Epidermal melanocyte (primary cell): ENCODE data around the gene PCNX3.
A peak's percentile ranks its signal among the peaks of the same experiment; 100 is the strongest.

Source experiments
- DNase-seq: peaks from one replicate; pipeline ENCODE4 v3.0.0; 2011; ENCODE audit warnings: low spot score; ENCODE audit not compliant: insufficient read length

Gene PCNX3

DNA sequence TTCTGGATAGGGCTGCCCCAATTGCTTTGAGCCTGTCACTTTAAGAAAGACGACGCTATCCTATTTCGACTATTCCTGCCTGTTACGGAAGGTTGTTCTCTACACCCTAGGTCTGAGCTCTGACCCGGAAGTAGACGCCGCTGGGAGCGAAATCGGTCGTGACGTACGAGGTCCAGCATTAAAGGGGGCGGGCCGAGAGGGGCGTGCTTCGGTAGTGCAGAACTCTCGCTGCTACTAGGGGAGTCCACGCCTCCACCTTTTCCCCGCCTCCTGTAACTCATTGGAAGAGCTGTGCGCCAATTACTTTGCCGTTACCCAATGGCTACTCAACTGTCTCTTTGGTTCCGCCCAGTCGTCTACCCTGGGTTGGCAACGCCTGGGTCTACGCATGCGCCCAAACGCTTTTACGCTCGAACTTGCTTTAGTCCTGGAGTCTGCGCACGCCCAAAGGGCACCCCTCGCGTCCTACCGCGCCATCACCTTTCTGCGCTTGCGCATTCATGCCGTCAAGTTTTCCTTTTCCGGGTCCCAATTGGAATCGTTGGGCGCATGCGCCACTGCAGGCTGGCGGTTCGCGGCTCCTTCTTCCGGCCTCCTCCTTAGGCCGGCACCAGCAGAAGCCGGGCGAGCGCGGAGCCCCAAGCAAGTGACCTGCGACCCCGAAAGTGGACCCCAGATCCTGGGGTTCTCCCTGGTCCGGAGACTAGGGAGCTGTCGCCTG is at the start of gene PCNX3:
Gene PCNX3 (plus strand): TSS at position 548 of the 721 bp plus-strand sequence. CDS start 536 bp downstream, outside the sequence.
- peak; percentile 100 for DNase-seq

DNA sequence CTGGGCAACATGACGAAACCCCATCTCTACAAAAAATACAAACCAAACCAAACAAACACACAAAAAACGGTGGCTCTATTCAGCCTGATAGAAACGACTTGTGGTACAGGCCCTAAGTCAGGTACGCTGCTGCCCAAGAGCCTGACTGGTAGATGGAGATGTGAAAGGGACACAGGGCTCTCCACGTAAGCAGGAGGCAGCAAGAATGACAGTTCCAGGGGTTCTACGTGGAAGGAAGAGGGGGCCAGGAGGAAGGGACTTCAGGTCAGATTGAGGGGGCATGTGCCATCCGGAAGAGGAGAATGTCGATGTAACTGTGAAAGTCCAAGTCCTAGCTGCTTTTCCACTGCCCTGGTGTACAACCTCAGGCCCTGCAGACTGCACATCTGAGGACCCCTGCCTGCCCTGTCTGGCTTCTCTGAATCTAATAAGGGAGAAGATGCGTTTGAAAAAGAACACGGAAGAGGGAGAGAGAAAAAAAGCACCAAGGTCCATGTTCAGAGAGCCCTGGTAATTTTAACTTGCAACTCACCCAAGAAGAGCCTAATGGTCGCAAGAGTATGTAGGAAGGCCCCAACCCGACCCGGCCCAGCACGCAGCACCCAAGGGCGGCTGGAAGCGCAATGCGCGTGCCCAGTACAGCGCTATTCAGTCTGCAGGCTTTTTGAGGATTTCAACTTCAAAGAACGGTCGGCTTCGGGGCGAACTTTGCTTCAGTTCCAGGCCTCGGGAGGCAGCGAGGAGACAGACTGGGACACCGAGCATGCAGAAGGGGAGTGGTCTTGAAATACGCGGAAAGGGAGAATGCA is 46.2 kb upstream of the PCNX3 start:
- DNase-seq, result no peak

DNA sequence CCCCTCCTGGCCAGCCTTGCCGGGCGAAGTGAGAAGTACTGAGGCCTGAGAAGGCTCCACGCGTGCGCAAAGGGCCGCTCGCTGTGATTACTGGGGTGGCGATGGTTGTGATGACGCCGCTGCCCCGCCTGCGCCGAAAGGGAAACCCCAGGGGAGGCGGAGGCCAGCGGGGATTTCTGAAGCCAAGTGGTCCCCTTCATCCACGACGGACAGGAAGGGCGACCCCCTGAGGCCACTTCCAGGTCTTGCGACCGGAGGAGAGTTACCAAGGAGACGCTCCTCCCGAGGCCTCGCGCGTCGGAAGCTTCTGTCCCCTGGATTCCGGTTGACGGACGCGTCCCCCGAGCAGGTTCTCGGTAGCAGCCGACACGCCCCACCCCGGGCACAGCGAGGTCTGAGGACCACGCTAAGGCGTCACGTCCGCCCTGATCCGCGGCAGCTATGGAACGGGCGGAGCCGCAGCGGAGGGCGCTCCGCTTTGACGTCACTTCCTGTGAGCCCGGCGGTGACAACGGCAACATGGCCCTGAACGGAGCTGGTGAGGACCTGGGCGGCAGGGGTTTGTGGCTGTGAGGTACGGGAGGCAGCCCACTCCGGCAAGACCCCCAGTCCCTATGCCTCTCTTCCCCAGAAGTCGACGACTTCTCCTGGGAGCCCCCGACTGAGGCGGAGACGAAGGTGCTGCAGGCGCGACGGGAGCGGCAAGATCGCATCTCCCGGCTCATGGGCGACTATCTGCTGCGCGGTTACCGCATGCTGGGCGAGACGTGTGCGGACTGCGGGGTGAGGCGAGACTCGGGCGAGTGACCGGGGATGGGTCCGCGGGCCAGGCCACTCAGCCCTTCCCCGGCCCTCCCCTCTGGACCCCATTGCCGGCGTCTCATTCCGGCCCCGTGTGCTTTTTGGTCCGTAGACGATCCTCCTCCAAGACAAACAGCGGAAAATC is 45.3 kb upstream of the PCNX3 start, which contains the start of gene ZNRD2:
Gene ZNRD2 (plus strand): TSS at position 505 of the 946 bp plus-strand sequence. CDS start 15 bp downstream, at position 520.
- peak; percentile 98 for DNase-seq

DNA sequence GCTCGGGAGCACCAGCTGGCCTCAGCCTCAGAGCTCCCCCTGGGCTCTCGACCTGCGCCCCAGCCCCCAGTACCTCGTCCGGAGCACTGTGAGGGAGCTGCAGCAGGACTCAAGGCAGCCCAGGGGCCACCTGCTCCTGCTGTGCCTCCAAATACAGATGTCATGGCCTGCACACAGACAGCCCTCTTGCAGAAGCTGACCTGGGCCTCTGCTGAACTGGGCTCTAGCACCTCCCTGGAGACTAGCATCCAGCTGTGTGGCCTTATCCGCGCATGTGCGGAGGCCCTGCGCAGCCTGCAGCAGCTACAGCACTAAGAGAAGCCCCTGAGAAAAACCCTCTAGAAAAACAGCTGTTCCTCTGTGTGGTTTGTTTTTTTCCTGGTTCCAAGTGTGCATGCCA is 44.2 kb upstream of the PCNX3 start:
- DNase-seq, result no peak

DNA sequence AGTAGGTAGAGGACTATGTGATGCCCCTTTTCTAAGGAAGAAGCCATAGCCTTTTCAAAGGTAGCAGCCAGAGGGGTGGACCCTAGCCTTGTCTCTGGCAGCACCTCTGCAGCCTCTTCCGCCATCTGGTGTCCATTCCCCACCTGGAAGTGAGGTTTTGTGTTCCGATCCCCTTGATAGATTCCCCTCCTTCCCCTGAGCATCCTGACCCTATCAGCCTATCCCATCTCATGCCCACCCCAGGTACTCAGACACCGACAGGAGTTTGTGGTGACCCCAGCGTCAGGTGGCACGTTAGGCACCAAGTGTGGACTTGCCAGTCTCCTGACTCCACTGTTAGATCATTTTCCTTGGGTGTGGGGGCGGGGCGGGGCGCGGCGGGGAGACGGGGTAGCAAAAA is 43.6 kb upstream of the PCNX3 start:
- no peak for DNase-seq

DNA sequence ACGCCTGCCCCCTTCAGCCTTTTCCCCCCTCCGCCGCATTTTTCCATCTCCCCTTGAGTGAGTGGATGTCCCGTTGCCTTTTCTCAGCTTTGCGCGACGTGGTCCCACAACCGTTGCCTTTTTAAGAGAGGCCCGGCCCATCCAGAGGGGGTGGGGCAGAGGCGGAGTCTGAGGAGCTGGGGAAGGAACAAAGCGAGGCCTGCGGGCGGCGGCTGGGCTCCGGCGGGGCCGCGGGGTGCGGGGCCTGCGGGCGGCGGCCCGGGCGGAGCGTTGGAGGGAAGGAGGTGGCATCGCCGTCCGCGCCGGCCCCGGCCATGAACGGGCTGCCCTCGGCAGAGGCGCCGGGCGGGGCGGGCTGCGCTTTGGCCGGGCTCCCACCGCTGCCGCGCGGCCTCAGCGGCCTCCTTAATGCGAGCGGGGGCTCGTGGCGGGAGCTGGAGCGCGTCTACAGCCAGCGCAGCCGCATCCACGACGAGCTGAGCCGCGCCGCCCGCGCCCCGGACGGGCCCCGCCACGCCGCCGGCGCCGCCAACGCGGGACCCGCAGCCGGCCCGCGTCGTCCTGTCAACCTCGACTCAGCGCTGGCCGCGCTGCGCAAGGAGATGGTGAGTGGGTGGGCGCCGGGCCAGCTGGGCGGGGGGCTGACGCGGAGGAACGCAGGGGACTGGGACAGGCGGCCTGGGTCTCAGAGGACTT is 43.1 kb upstream of the PCNX3 start, which contains the start of gene FAM89B:
Gene FAM89B (plus strand): TSS at position 183 of the 696 bp plus-strand sequence. CDS start 132 bp downstream, at position 315.
- DNase-seq, result peak; percentile 95

DNA sequence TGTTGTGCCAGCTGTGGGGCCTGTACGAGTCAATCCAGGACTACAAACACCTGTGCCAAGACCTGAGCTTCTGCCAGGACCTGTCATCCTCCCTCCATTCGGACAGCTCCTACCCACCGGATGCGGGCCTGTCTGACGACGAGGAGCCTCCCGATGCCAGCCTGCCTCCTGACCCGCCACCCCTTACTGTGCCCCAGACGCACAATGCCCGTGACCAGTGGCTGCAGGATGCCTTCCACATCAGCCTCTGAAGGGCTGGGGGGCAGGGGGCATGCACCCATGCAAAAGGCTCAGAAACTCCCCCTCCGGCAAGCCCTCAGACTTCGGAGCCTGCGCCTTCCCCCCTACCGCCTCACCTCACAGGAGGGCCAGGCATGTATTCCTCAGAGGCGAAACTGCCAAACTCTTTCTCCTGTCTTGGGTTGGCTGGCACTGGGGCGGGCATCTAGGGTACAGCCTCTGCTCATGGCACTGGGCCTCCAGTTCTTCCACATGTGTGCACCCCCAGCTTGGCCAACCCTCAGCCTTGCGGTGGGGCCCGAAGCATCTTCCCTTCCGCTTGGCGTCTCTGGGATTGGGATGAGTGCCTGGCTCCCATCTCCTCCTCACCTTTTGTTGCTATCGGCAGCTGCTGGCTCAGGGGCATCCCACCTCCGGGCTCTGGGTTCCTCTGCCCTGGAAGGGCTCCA is 42.0 kb upstream of the PCNX3 start:
- DNase-seq, result no peak

DNA sequence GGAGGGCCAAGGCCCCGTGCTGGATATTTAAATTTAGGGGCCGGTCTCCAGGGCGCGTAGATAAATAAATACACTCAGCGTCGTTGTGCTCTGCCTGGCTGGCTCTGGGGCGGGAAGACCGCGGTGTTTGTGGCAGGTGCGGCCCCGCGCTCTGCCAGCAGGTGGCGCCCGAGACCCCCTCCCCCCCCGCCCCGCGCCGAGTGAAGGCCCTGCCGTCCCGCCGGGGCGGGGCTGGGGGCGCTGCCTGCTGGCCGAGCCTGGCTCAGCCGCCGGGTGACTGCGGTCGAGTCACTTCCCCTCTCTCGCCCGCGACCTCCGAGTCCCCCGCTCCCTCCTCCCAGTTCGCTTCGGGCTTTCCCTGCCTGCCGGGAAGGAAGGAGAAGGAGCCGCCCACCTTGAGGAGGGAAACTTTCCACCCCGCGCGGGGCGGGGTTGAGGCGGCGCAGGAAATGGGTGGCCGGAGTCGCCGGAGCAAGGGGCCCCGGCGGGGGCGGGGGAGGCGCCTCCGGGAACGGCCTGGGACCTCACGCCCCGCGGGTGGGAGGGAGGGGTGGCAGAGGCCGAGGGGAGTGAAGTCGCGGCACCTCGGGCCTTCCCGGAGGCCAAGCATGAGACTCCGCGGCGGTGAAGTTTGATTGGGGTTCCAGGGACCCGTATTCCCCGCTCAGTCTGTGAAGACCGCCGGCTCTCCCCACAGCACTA is 41.3 kb upstream of the PCNX3 start:
- DNase-seq, result peak; percentile 97

DNA sequence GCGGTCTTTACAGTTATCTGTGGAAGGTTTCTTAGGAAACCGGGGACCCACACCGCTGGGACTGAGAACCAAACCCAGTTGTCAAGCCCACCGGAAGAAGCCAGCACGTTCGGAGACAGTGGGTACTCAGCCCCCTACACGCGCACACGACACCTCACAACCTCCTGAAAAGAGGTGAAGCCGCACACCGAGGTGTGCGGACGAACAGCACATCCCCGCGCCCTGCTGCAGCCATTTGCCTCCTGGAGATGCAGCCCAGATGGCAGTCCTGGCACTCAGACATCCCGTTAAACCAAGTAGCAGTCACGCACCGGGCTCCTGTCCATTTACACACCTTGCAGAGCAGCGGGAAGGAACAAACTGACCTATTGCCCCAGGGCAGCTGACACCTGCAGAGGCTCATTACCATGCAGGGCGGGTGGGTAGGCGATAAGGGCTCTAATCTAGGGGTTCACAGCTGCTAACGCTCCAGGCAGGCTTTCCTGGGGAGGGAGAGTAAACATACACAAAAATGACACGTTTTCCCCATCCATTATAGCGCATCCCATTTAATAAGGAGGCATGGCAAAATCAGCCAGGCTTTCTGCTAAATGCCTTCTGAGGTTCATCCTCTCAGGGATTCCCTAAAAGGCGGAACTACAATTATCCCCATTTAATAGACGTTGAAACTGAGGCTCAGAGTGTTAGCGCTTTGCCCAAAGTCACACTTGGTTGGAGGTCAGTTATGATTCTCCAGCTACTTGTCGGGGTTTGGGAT is 40.6 kb upstream of the PCNX3 start:
- no peak for DNase-seq

DNA sequence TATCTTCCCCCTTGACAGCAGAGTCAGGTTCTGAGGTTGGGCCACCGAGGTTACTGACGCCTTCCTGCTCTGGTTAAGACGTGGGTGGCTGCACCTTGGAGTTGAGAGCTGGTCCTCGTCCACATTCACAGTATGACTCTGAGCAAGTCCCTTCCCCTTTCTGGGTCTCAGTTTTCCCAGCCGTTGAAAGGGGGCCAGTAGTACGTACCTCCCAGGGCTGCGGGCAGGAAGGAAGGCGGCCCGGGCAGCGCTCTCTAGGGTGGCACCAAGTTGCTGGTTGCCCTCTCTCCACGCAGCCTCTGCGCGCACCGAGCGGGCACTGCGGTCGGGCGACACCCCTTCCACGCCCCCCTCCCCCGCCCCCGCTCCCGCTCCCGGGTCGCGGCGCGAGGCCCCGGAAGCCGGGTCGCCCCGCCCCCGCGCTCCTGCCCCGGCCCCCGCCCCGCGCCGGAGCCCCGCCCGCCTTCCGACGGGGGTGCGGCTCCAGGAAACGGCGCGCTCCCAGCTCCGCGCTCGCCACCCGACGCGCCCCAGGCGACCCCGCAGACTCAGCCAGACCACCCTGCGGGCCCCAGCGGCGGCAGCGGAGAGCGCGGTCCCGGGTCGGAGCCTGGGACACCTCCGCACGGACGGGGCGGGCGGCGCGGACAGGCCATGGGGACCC is 39.9 kb upstream of the PCNX3 start, which contains the start of gene EHBP1L1:
Gene EHBP1L1 (plus strand): TSS at position 486 of the 664 bp plus-strand sequence. CDS start 250 bp downstream, outside the sequence.
- peak; percentile 90 for DNase-seq

DNA sequence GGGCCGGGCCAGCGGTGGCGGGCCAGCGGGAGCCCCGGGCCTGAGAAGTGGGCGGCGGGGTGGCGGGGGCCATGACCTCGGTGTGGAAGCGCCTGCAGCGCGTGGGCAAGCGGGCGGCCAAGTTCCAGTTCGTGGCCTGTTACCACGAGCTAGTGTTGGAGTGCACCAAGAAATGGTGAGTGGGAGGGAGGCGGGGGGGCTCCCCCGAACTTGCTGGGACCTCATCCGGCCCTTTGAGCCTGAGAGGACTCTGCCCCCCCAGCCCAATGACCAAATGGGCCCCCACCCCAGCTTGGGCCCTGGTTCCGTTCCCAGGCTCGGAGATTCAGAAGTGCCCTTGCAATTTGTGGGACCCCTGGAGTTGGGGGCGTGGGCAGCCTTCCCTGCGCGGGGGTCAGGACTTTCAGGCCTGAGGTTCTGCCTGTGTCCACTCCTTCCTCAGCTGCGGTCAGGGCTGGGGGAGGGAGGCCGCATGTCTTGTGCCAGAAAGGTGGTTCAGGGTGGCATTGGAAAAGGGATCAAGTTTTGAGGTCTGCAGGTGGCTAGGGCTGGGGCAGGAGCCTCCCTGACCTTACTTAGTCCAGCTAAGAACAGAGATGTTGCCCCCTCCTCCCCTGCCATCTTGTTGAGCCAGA is 39.2 kb upstream of the PCNX3 start:
- no peak for DNase-seq

DNA sequence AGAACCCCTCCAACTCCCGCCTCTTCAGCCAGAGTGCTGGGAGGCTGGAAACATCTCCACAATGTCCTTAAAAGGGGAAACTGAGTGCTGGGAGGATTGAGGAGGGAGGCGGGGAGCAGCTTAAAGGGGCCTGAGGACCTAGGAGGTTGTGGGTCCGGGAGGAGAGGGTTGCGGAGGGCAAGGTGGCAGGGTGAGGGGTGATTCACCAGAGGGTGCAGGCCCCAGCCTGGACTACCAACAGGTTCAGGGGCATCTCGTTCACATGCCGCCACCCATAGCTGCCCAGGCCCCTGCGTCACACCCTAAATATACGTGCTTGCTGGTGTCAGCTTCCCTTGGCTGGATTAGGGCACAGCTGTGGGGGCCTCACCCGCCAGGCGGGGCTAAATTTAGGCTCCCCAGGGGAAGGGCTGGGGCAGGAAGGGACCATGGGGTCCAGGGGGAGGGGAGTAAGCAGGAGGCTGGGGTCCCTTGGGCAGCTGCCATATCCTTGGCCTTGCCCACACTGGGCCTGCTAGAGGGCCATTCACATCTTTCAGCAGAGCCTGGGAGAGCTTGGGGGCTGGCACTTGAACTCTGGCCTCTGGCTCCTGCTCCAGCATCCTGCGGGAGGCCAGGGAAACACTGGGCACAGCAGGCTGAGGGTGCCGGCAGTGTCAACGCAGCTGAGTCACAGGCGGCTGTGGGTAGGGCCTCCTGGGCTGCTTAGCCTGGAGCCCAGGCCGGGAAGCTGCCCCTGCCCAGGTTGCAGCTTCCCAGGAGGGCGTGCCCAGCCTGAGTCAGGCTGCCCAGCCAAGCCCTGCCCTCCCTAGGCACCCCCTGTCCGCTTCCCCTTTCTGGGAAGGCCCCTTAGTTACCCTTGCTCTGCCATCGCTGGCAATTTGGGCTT is 38.5 kb upstream of the PCNX3 start:
- DNase-seq, result peak; percentile 70

DNA sequence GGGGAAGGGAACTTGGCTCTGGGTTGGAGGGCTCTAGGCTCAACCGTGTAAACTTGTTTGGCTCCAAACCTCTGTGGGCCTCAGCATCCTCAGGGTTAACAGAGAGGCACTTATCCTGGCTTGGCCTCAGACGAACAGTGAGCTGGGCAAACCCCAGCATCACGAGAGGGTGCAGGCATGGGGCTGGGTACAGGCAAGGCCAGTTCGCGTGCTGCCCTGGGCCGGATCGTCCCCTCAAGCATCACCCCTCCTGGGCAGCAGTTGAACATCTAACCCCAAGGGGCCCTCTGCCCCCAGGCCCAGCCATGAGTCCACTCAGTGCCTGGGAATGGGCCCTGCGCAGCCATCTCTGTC is 37.8 kb upstream of the PCNX3 start:
- DNase-seq, result no peak

DNA sequence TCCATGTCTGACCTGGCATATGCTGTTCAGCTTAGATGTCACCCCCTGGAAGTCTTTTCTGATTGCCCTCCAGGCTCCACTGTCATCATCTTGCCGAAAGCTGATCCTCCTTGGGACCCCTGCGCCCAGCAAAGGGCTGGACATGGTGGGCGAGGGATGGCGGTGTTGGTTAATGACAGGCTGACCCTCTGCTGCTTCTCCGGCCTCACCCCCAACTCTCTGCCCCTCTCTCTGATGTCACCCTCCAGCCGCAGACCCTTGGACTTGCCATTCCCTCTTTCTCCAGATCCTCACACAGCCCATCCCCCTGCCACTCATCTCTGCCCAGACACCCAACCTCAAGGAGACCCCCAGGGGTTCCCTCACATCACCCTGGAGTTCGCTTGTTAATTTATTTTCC is 37.4 kb upstream of the PCNX3 start:
- no peak for DNase-seq

DNA sequence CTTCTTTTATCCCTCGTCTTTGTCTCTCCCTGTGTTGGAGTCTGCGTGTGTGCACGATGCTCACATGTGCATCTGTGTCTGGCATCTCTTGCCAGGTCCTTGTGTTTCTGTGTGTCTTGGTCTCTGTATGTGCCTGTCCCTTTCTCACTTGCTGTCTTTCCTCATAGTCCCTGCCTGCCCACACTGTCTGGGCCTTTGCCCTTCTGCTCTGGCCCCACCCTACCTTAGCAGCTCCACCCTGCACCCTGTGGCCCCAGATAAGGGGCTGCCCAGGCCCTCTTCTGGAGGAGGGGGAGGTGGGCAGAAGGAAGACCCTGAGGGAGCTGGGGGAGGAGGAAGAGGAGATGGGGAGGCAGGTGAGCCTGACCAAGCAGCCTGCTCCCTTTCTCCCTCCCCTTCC is 36.9 kb upstream of the PCNX3 start:
- DNase-seq, result no peak

DNA sequence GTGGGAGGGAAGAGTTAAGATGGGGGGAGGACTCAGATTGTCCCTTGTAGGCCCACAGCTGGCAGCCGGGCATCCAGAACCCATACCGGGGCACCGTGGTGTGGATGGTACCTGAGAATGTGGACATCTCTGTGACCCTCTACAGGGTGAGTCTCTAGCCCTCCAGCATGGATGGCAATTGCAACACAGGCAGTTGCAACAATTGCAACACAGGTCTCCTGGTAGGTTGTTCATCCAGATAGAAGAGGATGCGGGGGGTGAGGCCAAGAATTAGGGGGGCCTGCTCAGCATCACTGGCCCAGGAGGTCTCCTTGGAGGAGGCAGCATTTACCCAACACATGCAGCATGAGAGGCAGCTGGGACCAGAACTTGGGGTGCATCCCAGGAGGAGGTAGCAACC is 36.3 kb upstream of the PCNX3 start:
- DNase-seq, result no peak
